LHCN-M2 (cell line): ENCODE results near the gene MRPL11. TPM values are rescaled to one million over a fixed set of nuclear protein-coding genes. Genes with fewer than 3 reads are reported as not detected.
"Not testable (repeated sequence)": the region's sequence is repeated elsewhere in the genome, so short reads cannot be mapped to it uniquely, and the experiment has no call there.

ENCODE experiments used
- DNase-seq: peaks from one replicate; pipeline ENCODE4 v3.0.0-alpha.2; 2012; ENCODE audit warnings: low read depth
- total RNA-seq: library from RNA; depleted of rRNA; stranded (reverse); fragments of >200 nt; gene quantifications from 2 replicates; pipeline ENCODE4 v1.2.3, GENCODE V29; 2014

Gene MRPL11
- total RNA-seq, 1 experiment from 2014 or later: 49.9 TPM

- DNase-seq: not testable (repeated sequence)
These were observed 7.4 kb downstream of the MRPL11 start for GRCh38 chr11:66431287-66431686.

GRCh38 chr11:66429983-66430602 is 8.6 kb downstream of the MRPL11 start:
- DNase-seq: peak; percentile 47

GRCh38 chr11:66428933-66429332 is 9.7 kb downstream of the MRPL11 start:
- no peak for DNase-seq

GRCh38 chr11:66426314-66426713 is 12.3 kb downstream of the MRPL11 start:
- no peak for DNase-seq

GRCh38 chr11:66421492-66422205 is 17.0 kb downstream of the MRPL11 start:
- DNase-seq: peak; percentile 74

GRCh38 chr11:66420671-66421476 is 17.8 kb downstream of the MRPL11 start, which contains the start of gene NPAS4:
TSS of gene NPAS4 (plus strand) at chr11:66421035. CDS start at chr11:66421180, 145 bp downstream.
- no peak for DNase-seq

GRCh38 chr11:66419825-66420224 is 18.8 kb downstream of the MRPL11 start:
- no peak for DNase-seq

- no peak for DNase-seq
These were observed 19.7 kb downstream of the MRPL11 start for GRCh38 chr11:66418986-66419308.

- DNase-seq: peak; percentile 92
These were observed 20.3 kb downstream of the MRPL11 start for GRCh38 chr11:66418168-66418985.

- no peak for DNase-seq
These were observed 21.6 kb downstream of the MRPL11 start for GRCh38 chr11:66417000-66417399.

- DNase-seq: no peak
These were observed 23.2 kb downstream of the MRPL11 start for GRCh38 chr11:66415423-66415822.

- no peak for DNase-seq
These were observed 24.3 kb downstream of the MRPL11 start for GRCh38 chr11:66414120-66414934.

- DNase-seq: no peak
These were observed 25.5 kb downstream of the MRPL11 start for GRCh38 chr11:66413167-66413566.

- no peak for DNase-seq
These were observed 26.5 kb downstream of the MRPL11 start for GRCh38 chr11:66412110-66412509.

GRCh38 chr11:66411323-66411722 is 27.3 kb downstream of the MRPL11 start:
- no peak for DNase-seq

GRCh38 chr11:66410191-66410590 is 28.5 kb downstream of the MRPL11 start:
- DNase-seq: no peak

- DNase-seq: no peak
These were observed 29.4 kb downstream of the MRPL11 start for GRCh38 chr11:66409226-66409625.

- peak; percentile 86 for DNase-seq
These were observed 30.0 kb downstream of the MRPL11 start for GRCh38 chr11:66408488-66409214.

- no peak for DNase-seq
These were observed 31.0 kb downstream of the MRPL11 start for GRCh38 chr11:66407651-66408050.

- no peak for DNase-seq
These were observed 44.7 kb downstream of the MRPL11 start for GRCh38 chr11:66393954-66394353.
